Heart left ventricle (tissue), 13 donors: ENCODE data around the gene SNCAIP.

Experiments used
- POLR2A ChIP-seq, 2 donors: fragments of 450-650 bp; IDR thresholded peaks; one replicate each; pipeline ENCODE4 v1.6.1; 2017; ENCODE audit warnings: antibody characterized with exemption in 2 of 2, mild to moderate bottlenecking in 2 of 2, moderate library complexity in 2 of 2
- TF ChIP-seq, protein P1 (sequence below), 12 donors: fragments of 200-600 bp; sonication (generic) in 4 of 12; IDR thresholded peaks; one replicate each; pipeline versions ENCODE4 v1.5.0 to v1.8.0; 2018 to 2022; ENCODE audit warnings: antibody characterized with exemption in 12 of 12, mild to moderate bottlenecking in 5 of 12
- donor health status: ischemic (EF 13 %, LVEDD 7.1; RV severe dilation, severe dysfunction).
- donor health status: DM: no; HTN: yes; CAD: no.
- donor health status: DM: no; HTN: no; CAD: no.
- donor health status: ischemic (EF 25% LVEDD 6.9; RV normal size, moderate dysfunction).
- donor health status: ischemic (EF 25% LVEDD 5.7; RV mildly dilated, moderate dysfunction).
- donor health status: ischemic (EF 35%, LVEDD 5.7; RV mildly dilated, moderate dysfunction).
- donor health status: nonischemic (EF 11% LVEDD 7.7; RV severe dilation, severe dysfunction).
- donor health status: DM: yes; HTN: yes; CAD: no.
- donor health status: PGD.
- donor health status: ischemic (EF 29% LVEDD 5.4; RV normal size, mild dysfunction).
- donor health status: nonischemic (EF 23%, LVEDD 6.1; RV moderate dilation, normal function).

GRCh38 chr5:122356855-122357254 is 44.8 kb downstream of the SNCAIP start:
- no peak for TF ChIP-seq POLR2A (IDR thresholded peaks at IDR 0.05)
- TF ChIP-seq, protein P1, sequence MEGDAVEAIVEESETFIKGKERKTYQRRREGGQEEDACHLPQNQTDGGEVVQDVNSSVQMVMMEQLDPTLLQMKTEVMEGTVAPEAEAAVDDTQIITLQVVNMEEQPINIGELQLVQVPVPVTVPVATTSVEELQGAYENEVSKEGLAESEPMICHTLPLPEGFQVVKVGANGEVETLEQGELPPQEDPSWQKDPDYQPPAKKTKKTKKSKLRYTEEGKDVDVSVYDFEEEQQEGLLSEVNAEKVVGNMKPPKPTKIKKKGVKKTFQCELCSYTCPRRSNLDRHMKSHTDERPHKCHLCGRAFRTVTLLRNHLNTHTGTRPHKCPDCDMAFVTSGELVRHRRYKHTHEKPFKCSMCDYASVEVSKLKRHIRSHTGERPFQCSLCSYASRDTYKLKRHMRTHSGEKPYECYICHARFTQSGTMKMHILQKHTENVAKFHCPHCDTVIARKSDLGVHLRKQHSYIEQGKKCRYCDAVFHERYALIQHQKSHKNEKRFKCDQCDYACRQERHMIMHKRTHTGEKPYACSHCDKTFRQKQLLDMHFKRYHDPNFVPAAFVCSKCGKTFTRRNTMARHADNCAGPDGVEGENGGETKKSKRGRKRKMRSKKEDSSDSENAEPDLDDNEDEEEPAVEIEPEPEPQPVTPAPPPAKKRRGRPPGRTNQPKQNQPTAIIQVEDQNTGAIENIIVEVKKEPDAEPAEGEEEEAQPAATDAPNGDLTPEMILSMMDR (IDR thresholded peaks at IDR 0.05), result no peak
